ENCODE measurements around the gene POLDIP2. TPM values are rescaled to one million over a fixed set of nuclear protein-coding genes. Genes with fewer than 3 reads are reported as not detected.

POLDIP2 gene
- total RNA-seq, 1 donor from 2014 or later: 93.2 TPM

GRCh38 chr17:28368306-28368831 is 11.0 kb upstream of the POLDIP2 start:
- intact Hi-C loops (cut with micrococcal nuclease): no loop called here
- Mint-ChIP-seq H3K9me3 (no peaks in the 10 kb centered on the region), H3K36me3 (ENCODE audit: low read depth) (no peaks in the 10 kb centered on the region), H3K4me1 (ENCODE audit: low read depth) (peaks cover 10% of the 10 kb centered on the region), H3K4me3 (ENCODE audit: low read depth) (no peak overlapping the region), H3K27ac (no peak overlapping the region), H3K27me3 (ENCODE audit: low read depth) (no peaks in the 10 kb centered on the region)
- DNase-seq (ENCODE audit: low spot score): no peak

DNA sequence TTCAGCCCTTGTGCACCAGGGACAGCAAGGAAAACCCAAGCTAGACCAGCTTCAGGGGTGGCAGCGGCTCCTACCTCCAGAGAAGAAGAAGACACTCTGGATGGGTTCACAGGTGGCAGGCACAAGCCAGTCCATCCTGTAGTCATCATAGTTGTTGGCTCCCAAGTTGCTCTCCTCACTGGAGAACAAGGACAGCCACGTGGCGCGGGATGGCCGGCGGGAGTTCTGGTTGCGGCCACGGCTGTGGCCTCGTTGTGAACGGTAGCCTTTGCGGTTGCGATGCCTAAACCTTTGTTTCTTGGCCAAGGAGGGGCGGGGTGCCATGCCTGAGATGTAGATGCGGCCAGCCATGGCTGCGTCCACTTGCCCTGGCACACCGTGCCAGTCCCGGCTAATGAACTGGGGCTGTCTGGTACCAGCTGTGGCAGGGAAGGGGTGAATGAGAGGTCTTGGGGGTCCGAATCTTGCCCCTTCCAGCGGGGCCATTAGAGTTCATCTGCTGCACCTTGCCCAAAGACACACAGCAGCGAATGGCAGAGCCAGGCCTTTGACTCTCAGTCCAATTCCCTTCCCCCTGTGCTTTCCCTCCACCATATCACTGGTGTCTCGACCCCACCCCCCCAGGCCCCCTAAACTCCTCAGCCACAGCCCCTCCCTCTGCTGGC is 10.4 kb upstream of the POLDIP2 start:
- Mint-ChIP-seq H3K9me3 (no peaks in the 10 kb centered on the region), H3K4me1 (ENCODE audit: low read depth) (peaks cover 4% of the 10 kb centered on the region), H3K27ac (no peak overlapping the region), H3K27me3 (ENCODE audit: low read depth) (no peaks in the 10 kb centered on the region), H3K36me3 (ENCODE audit: low read depth) (no peaks in the 10 kb centered on the region), H3K4me3 (ENCODE audit: low read depth) (no peak overlapping the region)
- intact Hi-C loops (cut with micrococcal nuclease): no loop called here
- no peak for DNase-seq (ENCODE audit: low spot score)

DNA sequence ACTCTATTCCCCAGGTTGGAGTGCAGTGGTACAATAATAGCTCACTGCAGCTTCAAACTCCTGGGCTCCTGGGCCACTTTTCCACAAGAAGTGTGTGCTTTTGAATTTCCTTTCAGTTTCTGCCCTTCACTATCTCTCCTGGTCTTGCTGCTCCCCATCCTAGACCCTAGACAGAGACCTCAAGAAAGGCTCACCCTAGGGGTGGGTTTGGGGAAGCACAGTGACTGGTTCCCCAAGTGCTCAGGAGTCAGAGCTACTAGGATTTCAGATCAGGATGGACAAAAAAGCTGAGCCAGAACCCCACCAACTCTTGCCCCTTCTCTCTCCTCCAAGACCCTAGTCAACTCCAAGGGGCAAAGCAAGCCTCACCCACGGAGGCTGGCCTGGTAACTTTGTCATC is 9.3 kb upstream of the POLDIP2 start:
- Mint-ChIP-seq H3K27me3 (ENCODE audit: low read depth) (no peaks in the 10 kb centered on the region), H3K4me3 (ENCODE audit: low read depth) (no peak overlapping the region), H3K27ac (no peak overlapping the region), H3K4me1 (ENCODE audit: low read depth) (peaks cover 3% of the 10 kb centered on the region), H3K9me3 (no peaks in the 10 kb centered on the region), H3K36me3 (ENCODE audit: low read depth) (peaks cover 4% of the 10 kb centered on the region)
- DNase-seq (ENCODE audit: low spot score): no peak
- intact Hi-C loops (cut with micrococcal nuclease): no loop called here

GRCh38 chr17:28365487-28365886 is 8.2 kb upstream of the POLDIP2 start:
- H3K27me3 Mint-ChIP-seq (ENCODE audit: low read depth): no peaks in the 10 kb centered on the region
- no peaks in the 10 kb centered on the region for H3K9me3 Mint-ChIP-seq
- H3K27ac Mint-ChIP-seq: no peak overlapping the region
- no peaks in the 10 kb centered on the region for H3K4me1 Mint-ChIP-seq (ENCODE audit: low read depth)
- intact Hi-C loops (cut with micrococcal nuclease): no loop called here
- H3K36me3 Mint-ChIP-seq (ENCODE audit: low read depth): peaks cover 16% of the 10 kb centered on the region
- no peak for DNase-seq (ENCODE audit: low spot score)
- H3K4me3 Mint-ChIP-seq (ENCODE audit: low read depth): no peak overlapping the region

DNA sequence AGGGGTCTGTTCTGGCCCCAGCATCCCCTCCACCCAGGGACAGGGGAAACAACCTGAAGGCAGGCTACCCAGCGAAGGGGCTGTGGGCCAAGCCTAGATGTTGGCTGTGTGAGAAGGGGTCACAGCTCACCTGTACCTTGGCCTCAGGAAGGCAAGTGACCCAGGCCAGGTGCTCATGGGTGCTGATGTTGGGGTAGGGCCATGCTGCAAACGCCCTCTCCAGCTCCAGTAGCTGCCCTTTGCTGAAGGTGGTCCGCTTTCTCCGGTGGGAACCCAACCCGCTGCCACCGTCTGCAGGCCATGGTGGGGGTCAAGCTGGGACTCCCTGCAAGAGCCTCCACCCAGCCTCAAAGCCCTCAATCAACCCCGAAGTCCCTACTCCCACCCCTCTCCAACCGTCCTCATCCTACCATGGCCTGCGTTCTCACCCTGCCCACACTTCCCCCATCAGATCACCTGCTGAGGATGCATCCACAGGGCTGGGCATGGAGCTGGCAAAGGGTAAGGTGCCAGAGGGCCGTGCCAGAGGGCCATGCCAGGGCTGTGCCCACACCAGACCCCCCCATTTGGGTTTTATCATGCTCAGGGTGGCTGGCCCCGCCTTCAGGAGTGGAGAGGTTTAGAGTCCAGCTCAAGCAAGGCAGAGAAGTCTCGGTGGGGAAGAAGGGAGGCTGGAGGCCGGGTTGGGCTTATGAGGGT is 7.5 kb upstream of the POLDIP2 start, which contains the start of gene SEBOX:
Gene SEBOX, minus strand, starts transcription at position 535 of the 699 bp plus-strand sequence. Its CDS starts 48 bp downstream, at position 487.
- no peaks in the 10 kb centered on the region for H3K9me3 Mint-ChIP-seq
- H3K27me3 Mint-ChIP-seq (ENCODE audit: low read depth): no peaks in the 10 kb centered on the region
- no peak within 1 kb of the TSS for H3K4me3 Mint-ChIP-seq (ENCODE audit: low read depth)
- DNase-seq (ENCODE audit: low spot score): no peak
- intact Hi-C loops (cut with micrococcal nuclease): no loop called here
- no peaks in the 10 kb centered on the region for H3K4me1 Mint-ChIP-seq (ENCODE audit: low read depth)
- no peak within 1 kb of the TSS for H3K27ac Mint-ChIP-seq
- peaks cover 20% of the 10 kb centered on the region for H3K36me3 Mint-ChIP-seq (ENCODE audit: low read depth)

DNA sequence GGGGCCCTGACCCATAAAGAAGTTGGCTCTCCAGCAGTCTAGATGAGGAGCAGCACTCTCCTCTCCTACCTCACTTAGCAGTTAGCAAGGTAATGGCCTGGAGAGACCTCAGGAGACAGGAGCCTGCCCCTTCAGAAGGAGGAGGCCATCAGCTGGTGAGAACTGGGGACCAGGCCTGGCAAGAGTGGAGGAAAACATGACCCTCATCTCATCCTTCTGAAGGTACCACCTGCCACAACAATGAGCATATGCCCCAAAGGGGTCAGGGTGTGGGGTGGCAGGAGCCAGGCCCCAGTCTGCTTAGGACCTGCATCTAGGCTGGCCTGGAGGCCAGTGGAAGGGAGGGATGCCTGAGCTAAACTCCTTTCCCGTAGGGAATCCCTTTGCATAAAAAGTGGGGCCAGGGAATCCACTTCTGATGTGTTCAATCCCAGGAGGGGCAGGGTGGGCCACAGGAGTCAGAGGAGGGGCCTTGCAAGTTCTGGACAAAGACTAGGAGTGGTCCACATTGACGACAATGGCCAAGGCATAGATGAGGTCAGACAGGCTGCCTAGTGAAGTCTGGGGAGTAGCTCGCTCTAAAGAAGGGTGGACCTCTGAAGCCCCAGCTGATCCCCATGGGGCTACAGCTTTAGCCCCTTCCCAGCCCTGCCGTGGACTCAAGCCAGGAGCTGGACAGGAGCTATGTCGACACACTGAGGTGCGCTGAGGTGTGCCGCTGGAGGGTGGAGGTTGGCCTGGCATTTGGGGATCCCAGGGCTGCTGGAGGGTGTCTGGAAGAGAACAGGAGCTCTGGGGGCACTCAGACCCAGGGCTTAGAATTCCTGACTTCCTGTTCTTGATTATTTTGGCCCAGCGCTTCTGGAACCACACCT is 6.7 kb upstream of the POLDIP2 start:
- H3K27me3 Mint-ChIP-seq (ENCODE audit: low read depth): no peaks in the 10 kb centered on the region
- H3K27ac Mint-ChIP-seq: no peak overlapping the region
- no peaks in the 10 kb centered on the region for H3K4me1 Mint-ChIP-seq (ENCODE audit: low read depth)
- no peak overlapping the region for H3K4me3 Mint-ChIP-seq (ENCODE audit: low read depth)
- intact Hi-C loops (cut with micrococcal nuclease): no loop called here
- H3K9me3 Mint-ChIP-seq: no peaks in the 10 kb centered on the region
- peaks cover 25% of the 10 kb centered on the region for H3K36me3 Mint-ChIP-seq (ENCODE audit: low read depth)
- no peak for DNase-seq (ENCODE audit: low spot score)

- Mint-ChIP-seq H3K9me3 (no peaks in the 10 kb centered on the region), H3K27me3 (ENCODE audit: low read depth) (no peaks in the 10 kb centered on the region), H3K4me3 (ENCODE audit: low read depth) (no peak overlapping the region), H3K27ac (no peak overlapping the region), H3K4me1 (ENCODE audit: low read depth) (peaks cover 4% of the 10 kb centered on the region), H3K36me3 (ENCODE audit: low read depth) (peaks cover 25% of the 10 kb centered on the region)
- no peak for DNase-seq (ENCODE audit: low spot score)
- intact Hi-C loops (cut with micrococcal nuclease): no loop called here
These were observed 5.9 kb upstream of the POLDIP2 start for GRCh38 chr17:28363186-28363585.

DNA sequence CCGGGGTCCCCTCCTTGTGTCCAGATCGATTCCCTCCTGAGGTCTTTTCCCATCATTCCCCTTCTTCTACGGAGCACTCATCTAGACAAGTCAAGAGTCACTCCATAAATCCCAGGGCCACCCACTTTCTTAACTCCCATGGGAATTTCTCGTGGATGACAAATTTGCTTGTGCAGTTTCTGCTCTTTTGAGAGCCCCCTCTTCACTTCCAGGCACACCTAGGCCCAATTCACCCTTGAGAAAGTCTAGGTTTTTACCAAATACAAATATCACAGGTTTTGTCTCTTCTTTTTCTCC is 522 bp upstream of the POLDIP2 start:
- no peak for DNase-seq (ENCODE audit: low spot score)
- Mint-ChIP-seq H3K4me1 (ENCODE audit: low read depth) (peaks cover 22% of the 10 kb centered on the region), H3K36me3 (ENCODE audit: low read depth) (peaks cover 60% of the 10 kb centered on the region), H3K9me3 (no peaks in the 10 kb centered on the region), H3K27me3 (ENCODE audit: low read depth) (no peaks in the 10 kb centered on the region), H3K4me3 (ENCODE audit: low read depth) (peak overlapping the region; percentile 97), H3K27ac (peak overlapping the region; percentile 95)
- intact Hi-C loops (cut with micrococcal nuclease): loop anchor here (1.0 kb wide), 2 partner anchors 13 to 23 kb away; partner anchors contain the start of genes IFT20, SARM1 and TNFAIP1

DNA sequence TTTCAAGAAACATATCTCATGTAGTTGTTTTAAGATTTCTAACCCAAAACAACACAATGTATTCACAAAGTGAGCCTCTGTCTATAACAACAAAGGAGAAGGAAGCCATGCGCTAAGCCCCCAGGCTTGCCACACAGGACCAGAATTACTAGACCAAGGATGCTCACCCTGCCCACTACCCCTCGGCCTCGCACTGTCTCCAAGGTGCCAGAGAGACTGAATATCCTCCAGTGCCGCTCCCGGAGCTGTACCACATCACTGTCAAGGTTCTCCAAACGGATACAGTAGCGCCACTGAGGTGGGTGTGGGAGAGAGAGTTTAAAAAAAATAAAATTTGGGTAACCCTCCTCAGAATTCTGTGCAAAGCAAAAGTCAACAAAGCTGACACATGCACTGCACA is 7.1 kb downstream of the POLDIP2 start:
- H3K27ac Mint-ChIP-seq: no peak overlapping the region
- no peak for DNase-seq (ENCODE audit: low spot score)
- no peaks in the 10 kb centered on the region for H3K9me3 Mint-ChIP-seq
- peaks cover 3% of the 10 kb centered on the region for H3K4me1 Mint-ChIP-seq (ENCODE audit: low read depth)
- H3K27me3 Mint-ChIP-seq (ENCODE audit: low read depth): no peaks in the 10 kb centered on the region
- H3K4me3 Mint-ChIP-seq (ENCODE audit: low read depth): no peak overlapping the region
- intact Hi-C loops (cut with micrococcal nuclease): no loop called here
- peaks cover 84% of the 10 kb centered on the region for H3K36me3 Mint-ChIP-seq (ENCODE audit: low read depth)

- Mint-ChIP-seq H3K36me3 (ENCODE audit: low read depth) (peaks cover 80% of the 10 kb centered on the region), H3K9me3 (no peaks in the 10 kb centered on the region), H3K27ac (no peak overlapping the region), H3K4me3 (ENCODE audit: low read depth) (no peak overlapping the region), H3K4me1 (ENCODE audit: low read depth) (no peaks in the 10 kb centered on the region), H3K27me3 (ENCODE audit: low read depth) (no peaks in the 10 kb centered on the region)
- intact Hi-C loops (cut with micrococcal nuclease): no loop called here
- DNase-seq (ENCODE audit: low spot score): no peak
These were observed 8.3 kb downstream of the POLDIP2 start for GRCh38 chr17:28348979-28349378.

DNA sequence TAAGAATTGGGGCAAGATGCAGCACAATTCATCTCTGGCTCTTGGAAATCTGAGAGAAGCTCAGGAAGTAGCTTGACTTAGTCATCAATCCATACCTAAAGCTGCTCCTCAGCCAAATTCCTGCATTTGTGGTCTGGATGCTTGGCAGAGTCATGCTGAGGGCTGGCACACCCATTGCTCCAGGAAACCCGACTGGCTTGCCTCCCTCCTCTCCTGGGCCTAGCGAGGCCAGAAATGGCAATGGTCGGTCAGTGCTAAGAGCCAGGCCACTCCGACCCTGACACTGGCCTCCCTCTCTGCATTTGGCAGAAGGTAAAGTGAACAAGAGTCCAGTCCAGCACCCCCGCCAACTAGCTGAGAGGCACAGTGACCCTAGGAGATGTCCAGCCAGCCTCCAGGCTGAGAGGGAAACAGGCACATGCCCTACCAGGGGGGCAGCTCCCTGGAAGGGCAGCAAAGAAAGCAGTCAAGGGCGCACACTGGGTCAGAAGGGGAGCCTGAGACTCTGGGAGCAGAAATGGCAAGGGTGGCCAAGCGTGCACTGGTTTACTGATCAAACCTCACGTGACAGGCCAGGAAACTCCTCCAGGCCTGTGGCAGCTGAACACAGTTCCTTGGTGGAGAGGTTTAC is 10.0 kb downstream of the POLDIP2 start:
- H3K36me3 Mint-ChIP-seq (ENCODE audit: low read depth): peaks cover 74% of the 10 kb centered on the region
- H3K9me3 Mint-ChIP-seq: no peaks in the 10 kb centered on the region
- no peaks in the 10 kb centered on the region for H3K4me1 Mint-ChIP-seq (ENCODE audit: low read depth)
- intact Hi-C loops (cut with micrococcal nuclease): no loop called here
- H3K4me3 Mint-ChIP-seq (ENCODE audit: low read depth): no peak overlapping the region
- DNase-seq (ENCODE audit: low spot score): no peak
- no peaks in the 10 kb centered on the region for H3K27me3 Mint-ChIP-seq (ENCODE audit: low read depth)
- no peak overlapping the region for H3K27ac Mint-ChIP-seq

DNA sequence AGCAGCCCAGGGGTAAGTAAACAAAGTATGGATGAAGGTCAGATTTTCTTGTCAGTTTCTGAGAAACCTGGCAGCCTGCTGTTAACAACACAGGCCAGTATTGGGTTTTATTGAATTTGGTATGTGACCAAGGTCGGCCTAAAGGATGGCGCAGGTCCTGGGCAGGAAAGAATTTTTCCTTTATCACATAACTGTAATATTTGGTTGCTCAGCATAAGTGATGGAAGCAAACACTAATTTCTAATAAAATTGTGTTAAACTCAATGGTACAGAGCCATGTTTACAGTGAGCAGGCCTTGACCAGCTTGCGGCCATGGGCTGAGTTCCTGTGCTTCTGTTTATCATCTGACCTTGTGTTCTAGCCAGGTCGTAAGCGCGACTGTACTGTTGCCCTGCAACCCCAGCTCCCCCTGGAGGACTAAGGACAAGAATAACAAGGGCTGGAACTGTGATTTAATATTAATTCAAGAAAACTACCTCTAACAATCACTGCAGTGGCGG is 10.5 kb downstream of the POLDIP2 start:
- no peak overlapping the region for H3K27ac Mint-ChIP-seq
- no peak overlapping the region for H3K4me3 Mint-ChIP-seq (ENCODE audit: low read depth)
- no peaks in the 10 kb centered on the region for H3K9me3 Mint-ChIP-seq
- no peaks in the 10 kb centered on the region for H3K27me3 Mint-ChIP-seq (ENCODE audit: low read depth)
- no peaks in the 10 kb centered on the region for H3K4me1 Mint-ChIP-seq (ENCODE audit: low read depth)
- DNase-seq (ENCODE audit: low spot score): no peak
- H3K36me3 Mint-ChIP-seq (ENCODE audit: low read depth): peaks cover 77% of the 10 kb centered on the region
- intact Hi-C loops (cut with micrococcal nuclease): no loop called here
